NCI-H1092 treated with DMSO at 0.1 percent for 48 hours (cell line): ENCODE data around the gene MT1G.
"Not testable (repeated sequence)": the region's sequence is repeated elsewhere in the genome, so short reads cannot be mapped to it uniquely, and the experiment has no call there.

Experiments used
- DNase-seq: peaks from one replicate; lab custom pipeline; 2025; lab: John Stamatoyannopoulos, UW

Gene MT1G

GRCh38 chr16:56667581-56668571 is at the start of gene MT1G:
TSS of gene MT1G (minus strand) at chr16:56668065. CDS start at chr16:56667993, 72 bp downstream.
- DNase-seq, result no peak

GRCh38 chr16:56717532-56717931 is 49.7 kb upstream of the MT1G start:
- DNase-seq, result not testable (repeated sequence)

- DNase-seq, result no peak
These were observed 48.9 kb upstream of the MT1G start for GRCh38 chr16:56716761-56717160.

- no peak for DNase-seq
These were observed 47.3 kb upstream of the MT1G start for GRCh38 chr16:56715126-56715525.

- DNase-seq, result no peak
These were observed 45.9 kb upstream of the MT1G start for GRCh38 chr16:56713794-56714193.

GRCh38 chr16:56711862-56712261 is 44.0 kb upstream of the MT1G start:
- no peak for DNase-seq

GRCh38 chr16:56710181-56710737 is 42.4 kb upstream of the MT1G start:
- DNase-seq, result no peak

GRCh38 chr16:56709443-56710040 is 41.7 kb upstream of the MT1G start:
- no peak for DNase-seq

GRCh38 chr16:56708525-56709442 is 40.9 kb upstream of the MT1G start:
- no peak for DNase-seq

GRCh38 chr16:56702836-56703235 is 35.0 kb upstream of the MT1G start:
- DNase-seq, result no peak

GRCh38 chr16:56701534-56701933 is 33.7 kb upstream of the MT1G start:
- DNase-seq, result no peak

GRCh38 chr16:56700631-56701030 is 32.8 kb upstream of the MT1G start:
- DNase-seq, result no peak

GRCh38 chr16:56700195-56700594 is 32.3 kb upstream of the MT1G start:
- DNase-seq, result no peak

GRCh38 chr16:56697456-56698155 is 29.7 kb upstream of the MT1G start:
- DNase-seq, result no peak

- DNase-seq, result no peak
These were observed 27.4 kb upstream of the MT1G start for GRCh38 chr16:56695246-56695645.

GRCh38 chr16:56691885-56692284 is 24.0 kb upstream of the MT1G start:
- no peak for DNase-seq

GRCh38 chr16:56690420-56691122 is 22.7 kb upstream of the MT1G start:
- no peak for DNase-seq

- no peak for DNase-seq
These were observed 21.3 kb upstream of the MT1G start for GRCh38 chr16:56689171-56689570.

GRCh38 chr16:56688762-56689161 is 20.9 kb upstream of the MT1G start:
- no peak for DNase-seq

GRCh38 chr16:56686758-56687157 is 18.9 kb upstream of the MT1G start:
- DNase-seq, result no peak
